Measurements from ENCODE around the gene JMJD1C. TPM values are rescaled to one million over a fixed set of nuclear protein-coding genes. Genes with fewer than 3 reads are reported as not detected.
A peak's percentile ranks its signal among the peaks of the same experiment; 100 is the strongest.

Gene JMJD1C
- total and polyA plus RNA-seq, 2 donors (not counting 3 experiments of a cell fraction or from before 2014, with no cell fraction given): 32.1 to 97.1 TPM

- ChIA-PET CTCF (interaction anchor here (0.7 to 5.0 kb wide), 48 partner anchors 9 to 910 kb away, joined by 3 to 74 read pairs (median 5); partner anchors contain the start of genes EGR2 and NRBF2), POLR2A (interaction anchor here (0.6 kb wide), 2 partner anchors 18 to 25 kb away, joined by 3 read pairs; partner anchors contain the start of gene NRBF2)
- H2AFZ ChIP-seq (ENCODE audit: low read depth, low read length): no peak overlapping the region
- no peaks in the 10 kb centered on the region for H4K20me1 ChIP-seq (replicated peaks; ENCODE audit: control insufficient read depth, extremely low read depth, insufficient read depth, low read length)
- no peaks in the 10 kb centered on the region for H3K9me3 ChIP-seq (replicated peaks; ENCODE audit: control insufficient read depth, insufficient read depth, low read length)
- H3K4me2 ChIP-seq (ENCODE audit: insufficient read depth, low read length): no peak overlapping the region
- dilution Hi-C loops (cut with MboI; ENCODE audit: extremely low pct_ligation_motif_present, low sequenced_read_pairs) (no loop called here), intact Hi-C loops (cut with micrococcal nuclease) (loop anchor here (1.0 to 5.0 kb wide), 9 partner anchors 151 to 891 kb away; partner anchors contain the start of gene RTKN2)
- H3K79me2 ChIP-seq (ENCODE audit: control insufficient read depth, insufficient read depth, low read length): no peaks in the 10 kb centered on the region
- no peaks in the 10 kb centered on the region for H3K9me1 ChIP-seq (replicated peaks; ENCODE audit: control insufficient read depth, extremely low read depth, insufficient read depth, low read length)
- peak; percentile 65 to 71 for TF ChIP-seq CTCF (IDR thresholded peaks at IDR 0.05; ENCODE audit: extremely low read depth in 1 of 2, insufficient read depth in 1 of 2, low read depth in 1 of 2, low read length in 2 of 2)
- no peak for TF ChIP-seq JUN (IDR thresholded peaks at IDR 0.05; ENCODE audit: borderline replicate concordance, insufficient read depth, insufficient read length, low read depth)
- no peak for TF ChIP-seq EZH2 (IDR thresholded peaks at IDR 0.05; ENCODE audit: borderline replicate concordance, low read depth, low read length, severe bottlenecking)
- no peak for TF ChIP-seq POLR2A (IDR thresholded peaks at IDR 0.05; ENCODE audit: low read depth, low read length)
- no peak for TF ChIP-seq MAX (IDR thresholded peaks at IDR 0.05; ENCODE audit: insufficient read depth, insufficient read length)
- FAIRE-seq (peak; percentile 86), DNase-seq (ENCODE audit: low read depth, low spot score) (peak; percentile 74)
- BruUV-seq (replicated peaks): no TSS peak
- H3K4me1 ChIP-seq (ENCODE audit: control insufficient read depth, extremely low read depth, insufficient read depth, low read length): no peaks in the 10 kb centered on the region
- H3K27ac ChIP-seq (ENCODE audit: insufficient read depth, low read depth, low read length): no peak overlapping the region
- H3K9ac ChIP-seq (replicated peaks; ENCODE audit: extremely low read depth, insufficient read depth, low read length): no peak overlapping the region
- H3K36me3 ChIP-seq (ENCODE audit: control insufficient read depth in 2 of 2, extremely low read depth in 1 of 2, insufficient read depth in 2 of 2, low read length in 2 of 2): peaks cover 0 to 2% of the 10 kb centered on the region in 2 experiments
- no peak overlapping the region for H3K4me3 ChIP-seq (replicated peaks in 1 of 3; ENCODE audit: insufficient read depth in 1 of 3, low read depth in 1 of 3, low read length in 3 of 3)
- H3K27me3 ChIP-seq (ENCODE audit: control insufficient read depth in 2 of 2, insufficient read depth in 2 of 2, low read length in 2 of 2): no peaks in the 10 kb centered on the region
Observed at GRCh38 chr10:63157845-63158624, 307.7 kb downstream of the JMJD1C start.

All from endothelial cell of umbilical vein (primary cell).